HG03469 (cell line): ENCODE data around the gene ZNF532.
"Not testable (repeated sequence)": the region's sequence is repeated elsewhere in the genome, so short reads cannot be mapped to it uniquely, and the experiment has no call there.

Source experiments
- ATAC-seq: cut with Tn5 transposase; IDR thresholded peaks from one replicate; pipeline ENCODE4 v1.9.1; 2021; ENCODE audit warnings: mild to moderate bottlenecking, moderate library complexity, moderate number of reproducible peaks; ENCODE audit not compliant: unreplicated experiment

Gene ZNF532

GRCh38 chr18:58847383-58848071, 17.1 kb upstream of the ZNF532 start:
- no peak for ATAC-seq

GRCh38 chr18:58848685-58849084, 16.0 kb upstream of the ZNF532 start:
- ATAC-seq, result no peak

GRCh38 chr18:58850786-58851469, 13.7 kb upstream of the ZNF532 start:
- ATAC-seq, result no peak

- ATAC-seq, result no peak
Observed at GRCh38 chr18:58851856-58852255, 12.8 kb upstream of the ZNF532 start.

GRCh38 chr18:58852629-58853028, 12.0 kb upstream of the ZNF532 start:
- no peak for ATAC-seq

- no peak for ATAC-seq
Observed at GRCh38 chr18:58853561-58853960, 11.1 kb upstream of the ZNF532 start.

- ATAC-seq, result not testable (repeated sequence)
Observed at GRCh38 chr18:58855521-58855920, 9.2 kb upstream of the ZNF532 start.

- no peak for ATAC-seq
Observed at GRCh38 chr18:58856881-58857280, 7.8 kb upstream of the ZNF532 start.

- no peak for ATAC-seq
Observed at GRCh38 chr18:58858591-58859468, 5.8 kb upstream of the ZNF532 start.

GRCh38 chr18:58859907-58860306, 4.8 kb upstream of the ZNF532 start:
- no peak for ATAC-seq

- no peak for ATAC-seq
Observed at GRCh38 chr18:58860747-58861231, 3.9 kb upstream of the ZNF532 start.

- ATAC-seq, result no peak
Observed at GRCh38 chr18:58861353-58861752, 3.3 kb upstream of the ZNF532 start.

- no peak for ATAC-seq
Observed at GRCh38 chr18:58861861-58862301, 2.8 kb upstream of the ZNF532 start.

GRCh38 chr18:58862356-58862755, 2.3 kb upstream of the ZNF532 start:
- no peak for ATAC-seq

GRCh38 chr18:58862851-58863538, 1.7 kb upstream of the ZNF532 start:
- no peak for ATAC-seq

GRCh38 chr18:58863539-58864145, 1.0 kb upstream of the ZNF532 start:
- no peak for ATAC-seq

GRCh38 chr18:58865033-58865590, 435 bp downstream of the ZNF532 start:
- ATAC-seq, result no peak

- ATAC-seq, result no peak
Observed at GRCh38 chr18:58865701-58866065, 1.0 kb downstream of the ZNF532 start.

GRCh38 chr18:58866066-58866772, 1.5 kb downstream of the ZNF532 start:
- no peak for ATAC-seq

- no peak for ATAC-seq
Observed at GRCh38 chr18:58866773-58867150, 2.1 kb downstream of the ZNF532 start.
